GM10847 (cell line): ENCODE results near the gene SFN.

Source experiments
- POLR2A ChIP-seq: IDR thresholded peaks from 2 replicates; pipeline ENCODE4 v1.6.1; 2011; ENCODE audit not compliant: insufficient read length; ENCODE audit errors: extremely low read depth

The SFN gene

GRCh38 chr1:26856604-26857469, 6.1 kb upstream of the SFN start:
- TF ChIP-seq POLR2A = no peak

- TF ChIP-seq POLR2A = no peak
Observed at GRCh38 chr1:26857473-26858060, 5.4 kb upstream of the SFN start.

- no peak for TF ChIP-seq POLR2A
Observed at GRCh38 chr1:26858160-26858559, 4.8 kb upstream of the SFN start.

- TF ChIP-seq POLR2A = no peak
Observed at GRCh38 chr1:26858891-26859640, 3.9 kb upstream of the SFN start.

- no peak for TF ChIP-seq POLR2A
Observed at GRCh38 chr1:26861286-26861701, 1.7 kb upstream of the SFN start.

- no peak for TF ChIP-seq POLR2A
Observed at GRCh38 chr1:26861889-26862378, 1.0 kb upstream of the SFN start.

GRCh38 chr1:26863685-26864077, 732 bp downstream of the SFN start:
- no peak for TF ChIP-seq POLR2A

- TF ChIP-seq POLR2A = peak; percentile 97
Observed at GRCh38 chr1:26864610-26865480, 1.9 kb downstream of the SFN start.

- no peak for TF ChIP-seq POLR2A
Observed at GRCh38 chr1:26874896-26875295, 11.9 kb downstream of the SFN start.

- no peak for TF ChIP-seq POLR2A
Observed at GRCh38 chr1:26877326-26877725, 14.4 kb downstream of the SFN start.

GRCh38 chr1:26879793-26880192, 16.8 kb downstream of the SFN start:
- no peak for TF ChIP-seq POLR2A

GRCh38 chr1:26882696-26883463, 19.9 kb downstream of the SFN start:
- TF ChIP-seq POLR2A = no peak

GRCh38 chr1:26887125-26887524, 24.2 kb downstream of the SFN start:
- TF ChIP-seq POLR2A = no peak

- no peak for TF ChIP-seq POLR2A
Observed at GRCh38 chr1:26888231-26888630, 25.3 kb downstream of the SFN start.
